Testis (tissue), 3 donors: ENCODE data around the gene CD163L1. TPM values are rescaled to one million over a fixed set of nuclear protein-coding genes. Genes with fewer than 3 reads are reported as not detected.
"Not testable (repeated sequence)": the region's sequence is repeated elsewhere in the genome, so short reads cannot be mapped to it uniquely, and the experiment has no call there.

Source experiments
- DNase-seq: peaks from one replicate; pipeline ENCODE4 v3.0.0-alpha.2; 2019
- H3K27ac ChIP-seq, 2 donors: fragments of 200-600 bp; sonication (generic); one replicate each; pipeline ENCODE4 v1.5.1; 2019
- H3K27me3 ChIP-seq: fragments of 200-600 bp; sonication (generic); one replicate; pipeline ENCODE4 v1.5.1; 2019
- H3K36me3 ChIP-seq: fragments of 200-600 bp; sonication (generic); one replicate; pipeline ENCODE4 v1.5.1; 2017; ENCODE audit warnings: low read depth; ENCODE audit errors: missing control alignments
- H3K4me1 ChIP-seq: fragments of 200-600 bp; sonication (generic); one replicate; pipeline ENCODE4 v1.5.1; 2019
- H3K4me3 ChIP-seq, 2 donors: fragments of 200-600 bp; sonication (generic); one replicate each; pipeline ENCODE4 v1.5.1; 2017 to 2019
- H3K9me3 ChIP-seq: fragments of 200-600 bp; sonication (generic); one replicate; pipeline ENCODE4 v1.5.1; 2017
- CTCF ChIP-seq, 3 experiments: fragments of 450-650 bp in 2 of 3; fragments of 200-600 bp in 1 of 3; sonication (generic) in 1 of 3; IDR thresholded peaks; one replicate each; pipeline ENCODE4 v1.5.1; 2016 to 2019; ENCODE audit warnings: antibody characterized with exemption in 3 of 3, mild to moderate bottlenecking in 2 of 3, moderate library complexity in 1 of 3
- POLR2A ChIP-seq: fragments of 450-650 bp; IDR thresholded peaks from one replicate; pipeline ENCODE4 v1.6.1; 2017; ENCODE audit warnings: antibody characterized with exemption, mild to moderate bottlenecking, moderate library complexity
- WGBS, 2 donors: methylation state at CpG; one replicate each; pipeline ENCODE4 v1.1.5; 2018; 5-methylcytosine and 5-hydroxymethylcytosine counted together
- intact Hi-C: fragments of 100-400 bp; cut with DNase I; formaldehyde crosslinking; loops from one replicate; pipeline ENCODE4 v1.15.1; 2023; ENCODE audit warnings: low total_unique reads
- polyA plus RNA-seq: library from polyadenylated mRNA; stranded (reverse); fragments of 350-450 nt; fragmentation: Illumina TruSeq; extraction: RNeasy Lipid Tissue Mini Kit (QIAGEN cat#74804); gene quantifications from one replicate; pipeline ENCODE4 v1.2.3, GENCODE V29; 2014; ENCODE audit warnings: low read depth, low replicate concordance; ENCODE audit not compliant: insufficient read depth
- total RNA-seq, 2 donors: library from RNA; depleted of rRNA; stranded (reverse); fragments of >200 nt; gene quantifications; one replicate each; pipeline ENCODE4 v1.2.3, GENCODE V29; 2016

CD163L1 gene
- total and polyA plus RNA-seq, 3 donors from 2014 or later, result 8.8 to 24.6 (median 14.1) TPM

- H3K27me3 ChIP-seq, result no peaks in the 10 kb centered on the region
- no peaks in the 10 kb centered on the region for H3K36me3 ChIP-seq
- no peak for TF ChIP-seq POLR2A
- TF ChIP-seq CTCF (IDR thresholded peaks at IDR 0.05), result no peak
- WGBS, 2 donors, result 65 to 84% methylated on average over 1 of the region's 1 CpG
- intact Hi-C loops, result no loop called here
- H3K4me1 ChIP-seq, result no peaks in the 10 kb centered on the region
- H3K27ac ChIP-seq, result no peak overlapping the region
- no peaks in the 10 kb centered on the region for H3K9me3 ChIP-seq
- no peak for DNase-seq
- H3K4me3 ChIP-seq, result no peak overlapping the region
These were observed 104.3 kb downstream of the CD163L1 start for GRCh38 chr12:7339675-7340074.

- DNase-seq, H3K4me3 ChIP-seq, H3K27me3 ChIP-seq, H3K36me3 ChIP-seq, H3K27ac ChIP-seq, H3K4me1 ChIP-seq, intact Hi-C loops, H3K9me3 ChIP-seq: not testable (repeated sequence)
- 89 to 90% methylated on average over 5 of the region's 5 CpGs for WGBS, 2 donors
These were observed 106.2 kb downstream of the CD163L1 start for GRCh38 chr12:7337790-7338189.

- intact Hi-C loops, result no loop called here
- H3K4me3 ChIP-seq, result no peak overlapping the region
- H3K4me1 ChIP-seq, result no peaks in the 10 kb centered on the region
- no peak for DNase-seq
- H3K27ac ChIP-seq, result no peak overlapping the region
- 75 to 86% methylated on average over 7 of the region's 7 CpGs for WGBS, 2 donors
- no peaks in the 10 kb centered on the region for H3K9me3 ChIP-seq
- no peaks in the 10 kb centered on the region for H3K27me3 ChIP-seq
- H3K36me3 ChIP-seq, result no peaks in the 10 kb centered on the region
- no peak for TF ChIP-seq POLR2A
- no peak for TF ChIP-seq CTCF (IDR thresholded peaks at IDR 0.05)
These were observed 116.0 kb downstream of the CD163L1 start for GRCh38 chr12:7327918-7328317.

- H3K36me3 ChIP-seq, result no peaks in the 10 kb centered on the region
- no peak for DNase-seq
- 85 to 94% methylated on average over 5 of the region's 5 CpGs for WGBS, 2 donors
- H3K9me3 ChIP-seq, result no peaks in the 10 kb centered on the region
- no peaks in the 10 kb centered on the region for H3K4me1 ChIP-seq
- no peak overlapping the region for H3K27ac ChIP-seq
- TF ChIP-seq CTCF (IDR thresholded peaks at IDR 0.05) (no peak), POLR2A (no peak)
- H3K4me3 ChIP-seq, result no peak overlapping the region
- intact Hi-C loops, result no loop called here
- no peaks in the 10 kb centered on the region for H3K27me3 ChIP-seq
These were observed 119.8 kb downstream of the CD163L1 start for GRCh38 chr12:7324176-7324575.

- intact Hi-C loops, result no loop called here
- DNase-seq, result no peak
- Histone ChIP-seq H3K36me3 (no peaks in the 10 kb centered on the region), H3K9me3 (no peaks in the 10 kb centered on the region), H3K4me3 (no peak overlapping the region), H3K27ac (no peak overlapping the region), H3K27me3 (no peaks in the 10 kb centered on the region), H3K4me1 (no peaks in the 10 kb centered on the region)
- no peak for TF ChIP-seq CTCF (IDR thresholded peaks at IDR 0.05)
- no peak for TF ChIP-seq POLR2A
- 94 to 95% methylated on average over 5 of the region's 5 CpGs for WGBS, 2 donors
These were observed 121.4 kb downstream of the CD163L1 start for GRCh38 chr12:7322599-7322998.
